SK-N-SH (cell line): Measurements from ENCODE around the gene TAF1B. TPM values are rescaled to one million over a fixed set of nuclear protein-coding genes. Genes with fewer than 3 reads are reported as not detected.

Experiments
- CTCF ChIA-PET: fragments of 300-600, 350-600 bp; formaldehyde crosslinking; extraction: SDS; loops from one replicate; lab custom pipeline; 2021; lab: Yijun Ruan, JAX
- POLR2A ChIA-PET: fragments of 350-600 bp; sonication (Branson Sonifier 250); formaldehyde crosslinking; extraction: SDS; loops from one replicate; lab custom pipeline; 2020; ENCODE audit warnings: antibody characterized with exemption, inconsistent platforms; lab: Yijun Ruan, JAX
- DNase-seq: peaks from one replicate; pipeline ENCODE4 v3.0.0; 2012
- H2AFZ ChIP-seq: fragments of 200-600 bp; sonication (generic); 2 replicates; pipeline ENCODE4 v1.8.1; 2016; ENCODE audit warnings: antibody characterized with exemption, mild to moderate bottlenecking, low read depth
- H3F3A ChIP-seq: fragments of 200-600 bp; sonication (generic); replicated peaks from 2 replicates; pipeline ENCODE3; 2016; ENCODE audit warnings: antibody characterized with exemption, mild to moderate bottlenecking; ENCODE audit not compliant: insufficient read depth
- H3K27ac ChIP-seq, 2 experiments: fragments of 200-500 bp in 1 of 2; fragments of 200-600 bp in 1 of 2; sonication (Bioruptor generic) in 1 of 2; sonication (generic), shearing (Covaris generic) in 1 of 2; 2 replicates each; pipeline versions ENCODE4 v1.5.1 to v1.6.1; 2014 to 2016; ENCODE audit warnings: low read depth in 2 of 2, inconsistent platforms in 1 of 2, low read length in 1 of 2, mild to moderate bottlenecking in 1 of 2, mixed read lengths in 1 of 2
- H3K27me3 ChIP-seq: fragments of 200-600 bp; sonication (generic), shearing (Covaris generic); 2 replicates; pipeline ENCODE4 v1.6.1; 2016; ENCODE audit warnings: mixed run types; ENCODE audit not compliant: insufficient read depth
- H3K36me3 ChIP-seq, 2 experiments: fragments of 200-500 bp in 1 of 2; fragments of 200-600 bp in 1 of 2; sonication (Bioruptor generic) in 1 of 2; sonication (generic) in 1 of 2; replicated peaks in 1 of 2; 2 replicates each; pipeline versions ENCODE3 to v1.5.1; 2014 to 2016; ENCODE audit warnings: low read length in 1 of 2, mild to moderate bottlenecking in 1 of 2; ENCODE audit not compliant: insufficient read depth in 2 of 2, control insufficient read depth in 1 of 2
- H3K4me1 ChIP-seq, 2 experiments: fragments of 200-500 bp in 1 of 2; fragments of 200-600 bp in 1 of 2; sonication (Bioruptor generic) in 1 of 2; sonication (generic), shearing (Covaris generic) in 1 of 2; 2 replicates each; pipeline versions ENCODE4 v1.5.1 to v1.6.1; 2014 to 2016; ENCODE audit warnings: low read depth in 1 of 2, low read length in 1 of 2, mixed run types in 1 of 2; ENCODE audit not compliant: insufficient read depth in 2 of 2, control insufficient read depth in 1 of 2
- H3K4me2 ChIP-seq: fragments of 200-600 bp; sonication (generic), shearing (Covaris generic); 2 replicates; pipeline ENCODE4 v1.6.1; 2017; ENCODE audit warnings: mixed run types
- H3K4me3 ChIP-seq, 2 experiments: fragments of 200-500 bp in 1 of 2; fragments of 200-600 bp in 1 of 2; sonication (Bioruptor generic) in 1 of 2; sonication (generic), shearing (Covaris generic) in 1 of 2; 2 replicates each; pipeline versions ENCODE4 v1.5.1 to v1.8.1; 2014 to 2016; ENCODE audit warnings: low read depth in 2 of 2, inconsistent platforms in 1 of 2, low read length in 1 of 2, mild to moderate bottlenecking in 1 of 2, mixed read lengths in 1 of 2, moderate library complexity in 1 of 2
- H3K79me2 ChIP-seq: fragments of 200-600 bp; sonication (generic); 2 replicates; pipeline ENCODE4 v1.8.1; 2017; ENCODE audit warnings: mild to moderate bottlenecking; ENCODE audit not compliant: insufficient read depth
- H3K9ac ChIP-seq: fragments of 200-600 bp; sonication (generic); 2 replicates; pipeline ENCODE4 v1.6.1; 2017; ENCODE audit warnings: mixed run types
- H3K9me2 ChIP-seq: fragments of 200-600 bp; sonication (generic); 2 replicates; pipeline ENCODE4 v1.6.1; 2017; ENCODE audit warnings: mixed run types
- H3K9me3 ChIP-seq: fragments of 200-600 bp; sonication (generic); 2 replicates; pipeline ENCODE4 v1.6.1; 2017; ENCODE audit warnings: mixed run types, mild to moderate bottlenecking, moderate library complexity
- H4K20me1 ChIP-seq: fragments of 200-600 bp; sonication (generic); 2 replicates; pipeline ENCODE4 v1.6.1; 2017; ENCODE audit warnings: mild to moderate bottlenecking, mixed run types; ENCODE audit not compliant: insufficient read depth
- FOSL2 ChIP-seq: IDR thresholded peaks from 2 replicates; pipeline ENCODE4 v1.4.0; 2012; ENCODE audit warnings: low read depth, mild to moderate bottlenecking, moderate library complexity, borderline replicate concordance
- FOXM1 ChIP-seq: IDR thresholded peaks from 2 replicates; pipeline ENCODE4 v1.4.0; 2012; ENCODE audit warnings: low read depth, mild to moderate bottlenecking
- MXI1 ChIP-seq: IDR thresholded peaks from 2 replicates; pipeline ENCODE4 v1.6.1; 2012; ENCODE audit warnings: mild to moderate bottlenecking, low read depth, low read length, improper control_type of control experiment
- NFIC ChIP-seq: IDR thresholded peaks from 2 replicates; pipeline ENCODE4 v1.4.0; 2012; ENCODE audit warnings: borderline replicate concordance
- NRF1 ChIP-seq: IDR thresholded peaks from 2 replicates; pipeline ENCODE4 v1.6.1; 2012; ENCODE audit warnings: low read depth, mild to moderate bottlenecking, low read length
- POLR2AphosphoS5 ChIP-seq: IDR thresholded peaks from 2 replicates; pipeline ENCODE4 v1.6.1; 2012; ENCODE audit warnings: low read depth, low read length
- RFX5 ChIP-seq: IDR thresholded peaks from 2 replicates; pipeline ENCODE4 v1.6.1; 2012; ENCODE audit warnings: mild to moderate bottlenecking, improper control_type of control experiment, low read length
- RXRA ChIP-seq: IDR thresholded peaks from 2 replicates; pipeline ENCODE4 v1.4.0; 2012; ENCODE audit warnings: low read depth, mild to moderate bottlenecking, borderline replicate concordance
- SMC3 ChIP-seq: IDR thresholded peaks from 2 replicates; pipeline ENCODE4 v1.6.1; 2012; ENCODE audit warnings: low read depth, low read length, improper control_type of control experiment
- TCF12 ChIP-seq: IDR thresholded peaks from 2 replicates; pipeline ENCODE4 v1.4.0; 2012
- WGBS: methylation state at CpG from one replicate; pipeline ENCODE4 v1.1.6; 2017; ENCODE audit warnings: low lambda C conversion rate; 5-methylcytosine and 5-hydroxymethylcytosine counted together
- polyA plus RNA-seq, 3 experiments: library from polyadenylated mRNA; depleted of rRNA; stranded (reverse); fragments of >200 nt; gene quantifications; 2 replicates each; pipeline ENCODE4 v1.2.3, GENCODE V29; 2012
- TF ChIP-seq, protein P1 (sequence below): IDR thresholded peaks from 2 replicates; pipeline ENCODE4 v1.4.0; 2012; ENCODE audit warnings: low read depth, borderline replicate concordance
- TF ChIP-seq, protein P2 (sequence below): fragments of 150-350 bp; IDR thresholded peaks from 2 replicates; pipeline ENCODE4 v1.6.1; 2016; ENCODE audit warnings: mild to moderate bottlenecking, low read depth, low read length

TAF1B gene
- polyA plus RNA-seq, 1 of the 3 experiments (the other 2 are of a cell fraction) = 7.8 TPM

DNA sequence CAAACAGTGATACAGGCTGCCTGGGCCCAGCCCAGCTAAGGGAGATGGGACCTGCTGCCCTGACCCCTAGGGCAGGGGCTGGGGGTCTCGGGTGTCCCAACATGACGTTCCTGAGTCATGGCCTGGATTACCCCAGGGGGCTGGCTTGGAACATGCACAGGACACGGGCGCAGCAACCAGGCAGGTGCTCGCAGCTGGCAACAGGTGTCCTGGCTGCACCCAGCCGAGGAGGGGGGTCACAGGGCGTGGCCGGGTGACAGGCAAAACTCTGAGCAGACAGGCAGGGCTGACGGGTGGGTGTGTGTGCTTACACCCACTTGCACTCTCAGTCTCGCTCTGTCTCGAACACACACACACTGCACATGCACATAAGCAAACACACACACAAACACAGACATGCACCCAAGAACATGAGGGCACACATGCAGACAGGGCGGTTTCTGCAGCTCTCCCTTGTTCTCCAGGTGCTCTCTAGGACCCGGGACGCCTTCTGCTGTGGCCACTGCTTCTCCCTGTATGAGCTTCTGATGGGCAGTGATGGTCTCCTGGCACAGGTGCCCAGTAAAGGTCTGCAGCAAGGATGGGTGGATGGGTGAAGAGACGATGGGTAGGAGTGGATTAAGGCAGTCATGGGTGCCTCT is 33.7 kb upstream of the TAF1B start:
- WGBS = 81% methylated on average over 11 of the region's 15 CpGs
- Histone ChIP-seq H2AFZ (no peak overlapping the region), H3K9me3 (no peaks in the 10 kb centered on the region), H3K27ac (no peak overlapping the region), H3K9ac (no peak overlapping the region), H3K9me2 (no peaks in the 10 kb centered on the region), H4K20me1 (no peaks in the 10 kb centered on the region), H3K79me2 (no peaks in the 10 kb centered on the region), H3K4me2 (no peak overlapping the region), H3F3A (no peaks in the 10 kb centered on the region), H3K4me1 (peaks cover 0 to 13% of the 10 kb centered on the region in 2 experiments; a peak in 1 of 4 replicates), H3K36me3 (no peaks in the 10 kb centered on the region), H3K4me3 (no peak overlapping the region), H3K27me3 (no peaks in the 10 kb centered on the region)
- CTCF ChIA-PET = interaction anchor here (0.9 to 9.4 kb wide), 4 partner anchors 9 to 240 kb away, joined by 3 to 257 read pairs (median 4); partner anchors contain the start of genes KLF11 and TAF1B
- TF ChIP-seq NRF1 (no peak), NFIC (no peak), FOSL2 (no peak), MXI1 (no peak), TCF12 (no peak)
- TF ChIP-seq, protein P1, sequence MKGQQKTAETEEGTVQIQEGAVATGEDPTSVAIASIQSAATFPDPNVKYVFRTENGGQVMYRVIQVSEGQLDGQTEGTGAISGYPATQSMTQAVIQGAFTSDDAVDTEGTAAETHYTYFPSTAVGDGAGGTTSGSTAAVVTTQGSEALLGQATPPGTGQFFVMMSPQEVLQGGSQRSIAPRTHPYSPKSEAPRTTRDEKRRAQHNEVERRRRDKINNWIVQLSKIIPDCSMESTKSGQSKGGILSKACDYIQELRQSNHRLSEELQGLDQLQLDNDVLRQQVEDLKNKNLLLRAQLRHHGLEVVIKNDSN = no peak
- POLR2A ChIA-PET = interaction anchor here (0.7 kb wide), 1 partner anchor 36 kb away, joined by 3 read pairs; no protein-coding TSS in a partner anchor
- peak; percentile 38 for DNase-seq

DNA sequence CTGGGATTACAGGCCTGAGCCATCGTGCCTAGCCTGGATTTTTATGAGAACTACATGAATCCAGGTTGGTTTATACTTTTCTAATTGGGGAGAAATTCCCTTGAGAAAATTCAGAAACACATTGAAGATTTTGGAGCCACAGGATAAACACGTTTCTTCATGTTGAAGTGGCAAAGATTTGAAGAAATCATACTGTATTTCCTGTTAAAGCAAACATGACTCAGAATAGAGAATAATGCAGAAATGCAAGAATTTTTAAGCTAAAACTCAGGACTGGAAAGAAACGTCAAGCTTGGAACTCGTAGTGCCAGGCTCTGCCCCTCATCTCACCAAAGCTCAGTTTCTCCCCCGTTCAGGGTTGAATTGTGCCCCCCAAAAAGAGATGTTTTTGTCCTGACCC is 32.1 kb upstream of the TAF1B start:
- no peaks in the 10 kb centered on the region for H4K20me1 ChIP-seq
- no peaks in the 10 kb centered on the region for H3F3A ChIP-seq
- ChIA-PET CTCF (interaction anchor here (1.2 to 9.4 kb wide), 5 partner anchors 10 to 624 kb away, joined by 4 to 257 read pairs (median 28); partner anchors contain the start of gene KLF11), POLR2A (no interaction called here)
- H3K9ac ChIP-seq = no peak overlapping the region
- H3K9me3 ChIP-seq = no peaks in the 10 kb centered on the region
- TF ChIP-seq, protein P2, sequence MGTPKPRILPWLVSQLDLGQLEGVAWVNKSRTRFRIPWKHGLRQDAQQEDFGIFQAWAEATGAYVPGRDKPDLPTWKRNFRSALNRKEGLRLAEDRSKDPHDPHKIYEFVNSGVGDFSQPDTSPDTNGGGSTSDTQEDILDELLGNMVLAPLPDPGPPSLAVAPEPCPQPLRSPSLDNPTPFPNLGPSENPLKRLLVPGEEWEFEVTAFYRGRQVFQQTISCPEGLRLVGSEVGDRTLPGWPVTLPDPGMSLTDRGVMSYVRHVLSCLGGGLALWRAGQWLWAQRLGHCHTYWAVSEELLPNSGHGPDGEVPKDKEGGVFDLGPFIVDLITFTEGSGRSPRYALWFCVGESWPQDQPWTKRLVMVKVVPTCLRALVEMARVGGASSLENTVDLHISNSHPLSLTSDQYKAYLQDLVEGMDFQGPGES = no peak
- TF ChIP-seq RXRA (no peak), RFX5 (no peak), FOSL2 (no peak), POLR2AphosphoS5 (no peak), SMC3 (no peak), FOXM1 (no peak)
- no peaks in the 10 kb centered on the region for H3K9me2 ChIP-seq
- 67% methylated on average over 5 of the region's 5 CpGs for WGBS
- H3K27me3 ChIP-seq = no peaks in the 10 kb centered on the region
- no peaks in the 10 kb centered on the region for H3K79me2 ChIP-seq
- H2AFZ ChIP-seq = no peak overlapping the region
- peaks cover 0 to 10% of the 10 kb centered on the region in 2 experiments; a peak in 1 of 4 replicates for H3K4me1 ChIP-seq
- no peak overlapping the region for H3K27ac ChIP-seq
- H3K4me3 ChIP-seq = no peak overlapping the region
- no peak overlapping the region for H3K4me2 ChIP-seq
- no peaks in the 10 kb centered on the region for H3K36me3 ChIP-seq
- DNase-seq = no peak
